ENCODE measurements around the gene CAPN12. TPM values are rescaled to one million over a fixed set of nuclear protein-coding genes. Genes with fewer than 3 reads are reported as not detected.

The CAPN12 gene
- total and polyA plus RNA-seq, 2 of the 8 experiments (the other 6 are each of a cell fraction or from before 2014, with no cell fraction given): 8.8 to 20.0 TPM

GRCh38 chr19:38714354-38714778 is 29.9 kb downstream of the CAPN12 start (continued):
- TF ChIP-seq RBBP5 (IDR thresholded peaks at IDR 0.05; ENCODE audit: borderline replicate concordance, low read depth, low read length) (no peak), POLR2A (IDR thresholded peaks at IDR 0.05; ENCODE audit: control extremely low read depth in 1 of 2, low read depth in 2 of 2, low read length in 2 of 2) (no peak), RFX5 (IDR thresholded peaks at IDR 0.05; ENCODE audit: borderline replicate concordance, low read depth, low read length) (no peak), SP4 (IDR thresholded peaks at IDR 0.05; ENCODE audit: low read length) (no peak), TCF12 (IDR thresholded peaks at IDR 0.05; ENCODE audit: low read depth, low read length) (no peak)
